NCI-H128 (cell line): Measurements from ENCODE around the gene ELOVL6.
"Not testable (repeated sequence)": the region's sequence is repeated elsewhere in the genome, so short reads cannot be mapped to it uniquely, and the experiment has no call there.

Experiments used
- DNase-seq: peaks from one replicate; lab custom pipeline; 2025; ENCODE audit not compliant: unreplicated experiment; lab: John Stamatoyannopoulos, UW

Gene ELOVL6

DNA sequence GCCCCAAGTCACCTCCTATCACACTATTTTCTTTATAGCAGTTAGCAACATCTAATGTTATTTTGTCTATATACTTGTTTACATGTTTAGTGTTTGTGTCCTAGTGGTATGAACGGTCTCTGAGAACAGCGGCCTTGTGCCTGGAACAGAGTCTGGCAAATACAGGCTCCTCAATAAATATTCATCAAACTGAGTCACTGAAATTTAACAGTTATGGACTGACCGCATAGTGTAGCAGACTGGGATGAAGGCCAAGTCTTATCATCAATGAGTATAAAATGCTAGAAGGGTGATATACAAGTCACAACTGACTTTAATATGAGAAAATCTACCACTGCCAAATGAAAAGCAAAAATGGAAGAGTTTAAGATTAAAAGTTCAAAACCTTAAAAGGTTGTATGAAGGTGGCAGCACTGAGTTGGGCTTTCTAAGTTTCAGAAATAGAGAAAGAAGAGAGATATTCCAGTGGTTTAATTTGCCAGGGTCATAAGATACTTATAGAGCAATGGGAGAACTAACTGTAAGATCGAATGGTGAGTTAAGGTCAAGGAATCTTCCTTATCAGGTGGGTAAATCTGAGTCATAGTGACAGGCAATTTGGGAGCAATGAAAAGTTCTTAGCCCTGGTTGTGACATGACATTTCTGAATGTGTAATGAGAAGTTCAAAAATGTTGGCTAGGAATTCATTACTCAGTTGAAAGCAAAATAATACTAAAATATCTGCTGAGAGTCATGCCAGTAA is 34.9 kb downstream of the ELOVL6 start:
- no peak for DNase-seq

DNA sequence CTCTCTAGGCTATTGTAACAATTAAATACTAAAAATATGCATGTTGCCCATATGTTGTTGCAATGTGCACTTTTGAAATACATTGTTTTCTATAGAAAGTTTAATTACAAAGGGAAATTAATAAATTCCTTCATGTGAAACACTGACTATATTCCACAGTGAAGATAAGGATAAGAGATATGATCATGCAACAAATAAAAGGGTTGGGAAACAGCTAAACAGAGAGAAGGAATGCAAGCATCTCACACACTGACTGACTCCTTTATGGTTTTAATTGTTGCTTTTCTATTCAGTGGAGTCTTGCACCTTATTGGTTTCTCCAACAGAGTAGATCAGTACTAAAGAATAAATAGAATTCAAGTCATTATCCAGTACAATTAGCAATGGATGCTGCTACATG is 37.8 kb downstream of the ELOVL6 start:
- no peak for DNase-seq

GRCh38 chr4:110159541-110159940 is 38.9 kb downstream of the ELOVL6 start:
- no peak for DNase-seq

- no peak for DNase-seq
Measured at GRCh38 chr4:110157580-110157979, 40.8 kb downstream of the ELOVL6 start.

- DNase-seq: not testable (repeated sequence)
Measured at GRCh38 chr4:110157166-110157565, 41.2 kb downstream of the ELOVL6 start.

DNA sequence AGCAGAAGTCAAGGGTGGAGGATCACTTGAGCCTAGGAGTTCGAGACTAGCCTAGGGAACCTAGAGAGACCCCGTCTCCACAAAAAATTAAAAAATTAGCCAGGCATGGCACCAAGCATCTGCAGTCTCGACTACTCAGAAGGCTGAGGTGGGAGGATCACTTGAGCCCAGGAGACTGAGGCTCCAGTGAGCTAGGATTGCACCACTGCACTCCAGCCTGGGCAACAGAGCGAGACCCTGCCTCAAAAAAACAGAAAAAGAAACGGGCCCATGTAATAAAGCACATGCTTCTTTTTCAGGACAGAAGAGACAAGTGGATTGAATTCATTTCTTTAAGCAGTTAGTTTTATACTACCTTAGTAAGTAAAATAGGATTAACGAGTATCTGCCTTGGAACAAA is 42.0 kb downstream of the ELOVL6 start:
- DNase-seq: no peak

GRCh38 chr4:110155654-110156053 is 42.8 kb downstream of the ELOVL6 start:
- DNase-seq: no peak

GRCh38 chr4:110154582-110154981 is 43.8 kb downstream of the ELOVL6 start:
- DNase-seq: no peak

DNA sequence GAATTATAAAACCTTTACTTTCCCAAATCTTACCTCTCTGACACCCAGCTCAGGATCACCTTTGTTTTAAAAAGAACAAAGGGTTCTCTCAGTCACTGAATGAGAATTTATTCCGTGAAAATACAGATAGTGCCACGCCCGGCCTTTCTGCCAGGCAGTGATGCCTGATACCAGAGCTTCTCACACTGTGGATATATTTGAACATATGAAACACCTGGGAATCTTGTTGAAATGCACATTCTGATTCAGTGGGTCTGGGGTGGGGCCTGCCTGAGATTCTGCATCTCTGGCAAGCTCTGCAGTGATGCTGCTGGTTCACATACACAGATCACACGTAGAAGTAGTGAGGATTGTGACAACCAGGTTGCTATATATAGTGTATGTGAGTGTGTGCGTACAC is 46.0 kb downstream of the ELOVL6 start:
- no peak for DNase-seq

DNA sequence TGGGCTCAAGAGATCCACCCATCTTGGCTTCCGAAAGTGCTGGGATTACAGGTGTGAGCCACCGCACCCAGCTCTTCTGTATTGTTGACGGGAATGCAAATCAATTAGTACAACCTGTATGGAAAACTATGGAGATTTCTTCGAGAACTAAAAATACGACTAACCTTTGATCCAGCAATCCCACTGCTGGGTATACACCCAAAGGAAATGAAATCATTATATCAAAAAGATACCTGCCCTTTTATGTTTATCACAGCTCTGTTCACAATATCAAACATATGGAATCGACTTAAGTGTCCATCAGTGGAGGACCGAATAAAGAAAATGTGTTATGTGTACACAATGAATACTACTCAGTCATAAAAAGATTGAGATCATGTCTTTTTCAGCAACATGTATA is 49.3 kb downstream of the ELOVL6 start:
- DNase-seq: no peak

- DNase-seq: no peak
Measured at GRCh38 chr4:110142461-110142860, 56.0 kb downstream of the ELOVL6 start.

DNA sequence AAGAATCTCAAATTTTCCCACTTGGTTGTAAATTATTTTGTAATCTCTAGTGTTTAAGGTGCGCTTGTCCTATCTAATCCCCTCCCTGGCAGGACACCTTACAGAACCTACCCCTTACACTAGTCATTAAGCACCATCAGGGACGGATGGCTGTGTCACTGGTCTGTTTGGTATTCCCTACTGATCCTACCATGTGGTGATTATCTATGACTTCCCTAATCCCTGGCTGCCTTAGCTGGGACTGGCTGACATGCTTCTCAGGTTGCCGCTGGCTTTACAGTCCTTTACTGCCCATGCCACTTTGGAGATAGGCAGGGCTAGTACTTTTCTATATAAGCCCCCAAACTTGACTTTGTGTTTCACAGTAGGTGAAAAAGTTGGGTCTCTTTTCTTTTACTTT is 58.6 kb downstream of the ELOVL6 start:
- DNase-seq: no peak

DNA sequence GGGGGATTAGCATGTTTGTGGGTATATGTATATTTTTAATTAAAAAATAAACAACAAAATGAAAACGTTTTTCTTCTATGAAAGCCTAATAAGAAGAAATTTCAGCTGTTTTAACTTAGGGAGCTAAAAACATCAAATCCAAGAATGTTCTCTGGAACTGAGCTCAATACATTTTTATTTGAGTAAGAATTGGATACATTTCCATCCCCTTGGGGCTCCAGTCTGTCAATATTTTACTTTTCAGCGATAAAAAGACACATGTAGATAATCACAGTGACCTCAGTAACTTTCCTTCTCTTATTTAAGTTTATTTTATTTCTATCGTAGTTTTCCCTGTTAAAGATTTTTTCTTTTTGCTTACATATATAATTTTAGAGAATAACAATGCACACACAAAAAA is 59.3 kb downstream of the ELOVL6 start:
- no peak for DNase-seq

- no peak for DNase-seq
Measured at GRCh38 chr4:110138551-110138950, 59.9 kb downstream of the ELOVL6 start.

DNA sequence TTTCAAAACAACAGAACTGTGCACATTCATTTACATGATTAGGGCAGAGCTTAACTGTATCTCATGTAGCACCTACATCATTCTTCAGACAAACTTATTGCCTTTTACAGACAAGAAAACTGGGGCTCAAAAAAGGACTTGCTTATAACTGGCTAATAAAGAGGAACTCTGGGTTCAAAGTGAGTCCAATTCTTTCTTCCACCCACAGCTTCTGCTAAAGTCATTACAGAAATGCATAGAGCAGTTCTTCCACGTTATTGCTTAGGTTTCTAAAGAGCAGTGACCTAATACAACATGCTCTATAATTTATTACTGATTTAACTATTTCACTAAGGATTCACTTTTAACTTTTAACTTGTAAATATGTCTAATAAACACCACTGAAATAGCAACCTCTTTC is 60.6 kb downstream of the ELOVL6 start:
- DNase-seq: no peak

DNA sequence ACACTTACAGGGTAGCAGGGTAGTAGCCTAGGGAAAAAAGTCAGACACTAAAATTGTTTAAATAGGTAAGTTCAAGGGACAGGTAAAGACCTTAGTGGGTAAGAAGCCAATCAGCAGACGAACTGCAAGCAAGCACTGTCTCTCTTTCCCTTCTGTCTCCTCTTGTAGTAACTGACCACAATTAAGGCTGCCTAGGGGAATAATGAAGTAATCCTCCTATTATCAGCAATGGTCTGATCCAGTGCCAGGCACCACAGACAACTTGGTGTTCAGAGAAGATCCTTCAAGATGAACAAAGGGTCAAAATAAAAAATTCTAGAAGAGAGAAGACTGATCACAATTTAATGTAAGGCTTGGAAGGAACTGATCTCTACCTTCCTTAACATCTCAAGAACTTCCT is 62.9 kb downstream of the ELOVL6 start:
- DNase-seq: no peak

DNA sequence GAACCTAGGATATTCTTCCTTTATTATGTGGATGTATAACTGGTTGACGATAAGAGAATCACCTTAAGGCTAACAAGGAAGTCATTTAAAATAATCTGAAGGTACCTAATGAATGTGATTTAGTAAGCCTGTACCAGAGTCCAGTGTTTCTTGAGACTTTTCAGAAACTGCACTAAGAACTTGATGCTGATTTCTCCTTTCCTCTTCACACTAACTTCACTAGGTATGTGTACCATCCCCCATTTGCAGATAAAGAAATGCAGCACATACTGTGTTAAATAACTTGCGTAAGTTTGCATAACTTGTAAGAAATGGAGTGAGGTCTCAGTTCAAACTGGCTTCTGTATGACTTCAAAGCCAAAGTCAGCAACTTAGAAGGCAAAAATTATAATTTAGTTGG is 63.3 kb downstream of the ELOVL6 start:
- no peak for DNase-seq

- DNase-seq: no peak
Measured at GRCh38 chr4:110134269-110134869, 64.0 kb downstream of the ELOVL6 start.

DNA sequence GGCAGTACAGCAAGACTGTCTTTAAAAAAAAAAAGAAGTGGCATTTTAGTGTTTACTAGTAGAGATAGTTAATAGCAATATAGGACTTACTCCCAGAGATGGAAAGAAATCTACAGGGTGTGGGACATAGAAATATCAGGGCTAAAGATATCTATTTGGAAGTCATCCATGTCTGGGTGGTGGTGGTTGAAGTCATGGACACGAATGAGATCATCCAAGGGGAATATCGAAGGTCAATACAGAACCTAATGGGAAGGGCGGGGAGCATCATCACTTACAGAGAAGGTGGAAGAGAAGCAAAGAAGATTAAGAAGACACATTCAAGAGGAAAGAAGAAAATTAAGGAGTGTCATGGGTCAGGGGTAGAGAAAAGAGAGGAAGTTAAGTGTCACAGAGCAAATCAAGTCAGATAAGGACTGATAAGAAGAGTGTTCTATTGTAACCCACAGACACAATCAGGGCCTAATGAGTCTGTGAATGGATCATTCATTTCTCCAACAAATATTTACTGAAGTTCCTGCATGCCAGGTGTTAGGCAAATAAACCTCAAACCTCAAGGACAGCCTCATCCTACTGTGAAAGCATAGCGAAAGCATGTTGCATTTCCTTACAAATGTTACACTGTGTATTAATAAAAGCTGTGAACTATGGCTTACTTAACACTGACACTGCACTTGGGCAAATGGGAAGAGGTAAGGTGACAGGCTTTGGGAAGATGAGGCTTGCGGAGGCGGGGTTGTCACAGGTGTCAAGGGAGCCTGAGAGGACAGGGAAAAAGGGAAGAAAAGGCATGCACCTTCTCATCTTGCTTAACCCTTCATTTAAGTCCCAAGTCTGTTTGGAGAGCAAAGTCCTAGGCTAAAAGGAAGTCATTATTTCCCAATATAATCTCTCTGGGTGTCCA is 65.3 kb downstream of the ELOVL6 start:
- no peak for DNase-seq

DNA sequence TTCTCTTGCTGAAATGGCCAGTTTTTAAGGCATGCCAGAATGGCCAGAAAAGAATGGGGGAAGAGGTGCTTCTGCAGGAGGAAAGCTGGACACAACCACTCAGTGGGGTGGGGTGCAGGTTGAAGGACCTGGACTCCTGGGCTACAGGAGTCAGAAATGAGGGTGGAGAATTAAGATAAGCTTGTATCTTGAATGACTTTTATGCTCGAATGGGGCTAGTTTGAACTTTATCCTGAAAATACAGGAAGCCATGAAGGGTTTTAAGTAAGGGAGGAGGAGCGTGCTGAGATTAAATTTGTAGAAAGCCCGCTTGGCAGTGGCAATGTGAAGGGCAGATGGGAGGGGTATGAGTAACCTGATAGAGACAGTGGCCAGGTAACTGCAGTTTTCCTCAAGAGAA is 66.5 kb downstream of the ELOVL6 start:
- no peak for DNase-seq

GRCh38 chr4:110130576-110131358 is 67.6 kb downstream of the ELOVL6 start:
- no peak for DNase-seq
